ENCODE data around the gene ZDHHC18. TPM values are rescaled to one million over a fixed set of nuclear protein-coding genes. Genes with fewer than 3 reads are reported as not detected.
"Not testable (repeated sequence)": the region's sequence is repeated elsewhere in the genome, so short reads cannot be mapped to it uniquely, and the experiment has no call there.

The ZDHHC18 gene
- total RNA-seq, 1 donor, result 23.7 TPM

- DNase-seq (ENCODE audit: low read depth in 2 of 3, low spot score in 2 of 3), result no peak
Measured at GRCh38 chr1:26790551-26790953, 35.9 kb upstream of the ZDHHC18 start.

GRCh38 chr1:26791148-26791547 lies 35.3 kb upstream of the ZDHHC18 start:
- DNase-seq (ENCODE audit: low read depth in 2 of 3, low spot score in 2 of 3), result no peak

- peak in 1 of 3 donors; percentile 14 for DNase-seq (ENCODE audit: low read depth in 2 of 3, low spot score in 2 of 3)
Measured at GRCh38 chr1:26791626-26792025, 34.9 kb upstream of the ZDHHC18 start.

- no peak for DNase-seq (ENCODE audit: low read depth in 2 of 3, low spot score in 2 of 3)
Measured at GRCh38 chr1:26792924-26793323, 33.6 kb upstream of the ZDHHC18 start.

- DNase-seq (ENCODE audit: low read depth in 2 of 3, low spot score in 2 of 3), result no peak
Measured at GRCh38 chr1:26794391-26794790, 32.1 kb upstream of the ZDHHC18 start.

GRCh38 chr1:26797627-26798026 lies 28.9 kb upstream of the ZDHHC18 start:
- DNase-seq (ENCODE audit: low read depth in 2 of 3, low spot score in 2 of 3), result no peak

GRCh38 chr1:26799479-26800142 lies 26.9 kb upstream of the ZDHHC18 start:
- DNase-seq (ENCODE audit: low read depth in 2 of 3, low spot score in 2 of 3), result peak in 1 of 3 donors; percentile 24

GRCh38 chr1:26803932-26804331 lies 22.6 kb upstream of the ZDHHC18 start:
- DNase-seq (ENCODE audit: low read depth in 2 of 3, low spot score in 2 of 3), result not testable (repeated sequence)

- peak in 2 of 3 donors; percentile 84 to 93 for DNase-seq (ENCODE audit: low read depth in 2 of 3, low spot score in 2 of 3)
Measured at GRCh38 chr1:26810105-26810504, 16.4 kb upstream of the ZDHHC18 start.

- no peak for DNase-seq (ENCODE audit: low read depth in 2 of 3, low spot score in 2 of 3)
Measured at GRCh38 chr1:26811057-26811456, 15.4 kb upstream of the ZDHHC18 start.

- no peak for DNase-seq (ENCODE audit: low read depth in 2 of 3, low spot score in 2 of 3)
Measured at GRCh38 chr1:26811708-26812107, 14.8 kb upstream of the ZDHHC18 start.

- no peak for DNase-seq (ENCODE audit: low read depth in 2 of 3, low spot score in 2 of 3)
Measured at GRCh38 chr1:26814377-26814776, 12.1 kb upstream of the ZDHHC18 start.

- DNase-seq (ENCODE audit: low read depth in 2 of 3, low spot score in 2 of 3), result no peak
Measured at GRCh38 chr1:26814893-26815292, 11.6 kb upstream of the ZDHHC18 start.

- DNase-seq (ENCODE audit: low read depth in 2 of 3, low spot score in 2 of 3), result peak in 2 of 3 donors; percentile 61 to 83
Measured at GRCh38 chr1:26820784-26821269, 5.7 kb upstream of the ZDHHC18 start.

- no peak for DNase-seq (ENCODE audit: low read depth in 2 of 3, low spot score in 2 of 3)
Measured at GRCh38 chr1:26822737-26823395, 3.6 kb upstream of the ZDHHC18 start.

- no peak for DNase-seq (ENCODE audit: low read depth in 2 of 3, low spot score in 2 of 3)
Measured at GRCh38 chr1:26824731-26825130, 1.8 kb upstream of the ZDHHC18 start.

GRCh38 chr1:26827106-26827604 lies 667 bp downstream of the ZDHHC18 start:
- DNase-seq (ENCODE audit: low read depth in 2 of 3, low spot score in 2 of 3), result no peak

- DNase-seq (ENCODE audit: low read depth in 2 of 3, low spot score in 2 of 3), result no peak
Measured at GRCh38 chr1:26827663-26828062, 1.2 kb downstream of the ZDHHC18 start.

- peak in 1 of 3 donors; percentile 37 for DNase-seq (ENCODE audit: low read depth in 2 of 3, low spot score in 2 of 3)
Measured at GRCh38 chr1:26828411-26828991, 2.0 kb downstream of the ZDHHC18 start.

- no peak for DNase-seq (ENCODE audit: low read depth in 2 of 3, low spot score in 2 of 3)
Measured at GRCh38 chr1:26829184-26829911, 2.9 kb downstream of the ZDHHC18 start.

GRCh38 chr1:26831059-26831458 lies 4.6 kb downstream of the ZDHHC18 start:
- DNase-seq (ENCODE audit: low read depth in 2 of 3, low spot score in 2 of 3), result no peak

All from hematopoietic multipotent progenitor cell (in vitro differentiated cells).